Stomach (tissue), 9 donors: Measurements from ENCODE around the gene GFER. TPM values are rescaled to one million over a fixed set of nuclear protein-coding genes. Genes with fewer than 3 reads are reported as not detected.
"Not testable (repeated sequence)": the region's sequence is repeated elsewhere in the genome, so short reads cannot be mapped to it uniquely, and the experiment has no call there.

Experiments used
- DNase-seq, 2 donors: peaks; one replicate each; pipeline versions ENCODE4 v3.0.0 to v3.0.0-alpha.2; 2013 to 2019
- H3K27ac ChIP-seq, 5 donors: fragments of 200-600 bp in 4 of 5; sonication (generic) in 4 of 5; one replicate each; pipeline ENCODE4 v1.5.1; 2013 to 2019; ENCODE audit warnings: mild to moderate bottlenecking in 1 of 5, moderate library complexity in 1 of 5
- H3K27me3 ChIP-seq, 3 donors: fragments of 200-600 bp; sonication (generic); one replicate each; pipeline ENCODE4 v1.5.1; 2017 to 2019; ENCODE audit warnings: mixed run types in 1 of 3
- H3K36me3 ChIP-seq, 4 donors: fragments of 200-600 bp; sonication (generic); 1 replicate in 3 of 4; 2 replicates in 1 of 4; pipeline ENCODE4 v1.5.1; 2016 to 2019
- H3K4me1 ChIP-seq, 4 donors: fragments of 200-600 bp; sonication (generic); one replicate each; pipeline ENCODE4 v1.5.1; 2016 to 2019
- H3K4me3 ChIP-seq, 4 donors: fragments of 200-600 bp; sonication (generic) in 3 of 4; one replicate each; pipeline ENCODE4 v1.5.1; 2016 to 2019; ENCODE audit warnings: mild to moderate bottlenecking in 1 of 4
- H3K9me3 ChIP-seq, 4 donors: fragments of 200-600 bp; sonication (generic); one replicate each; pipeline ENCODE4 v1.5.1; 2016 to 2019
- CTCF ChIP-seq, 7 experiments: fragments of 450-650 bp in 4 of 7; fragments of 200-600 bp in 3 of 7; sonication (generic) in 3 of 7; IDR thresholded peaks; one replicate each; pipeline ENCODE4 v1.5.1; 2016 to 2019; ENCODE audit warnings: antibody characterized with exemption in 7 of 7, control low read depth in 2 of 7, mild to moderate bottlenecking in 1 of 7
- EP300 ChIP-seq: sonication (generic); formaldehyde crosslinking; IDR thresholded peaks from one replicate; pipeline ENCODE4 v1.6.1; 2017; ENCODE audit warnings: antibody characterized with exemption
- POLR2A ChIP-seq, 4 donors: fragments of 450-650 bp; IDR thresholded peaks; one replicate each; pipeline ENCODE4 v1.6.1; 2016; ENCODE audit warnings: antibody characterized with exemption in 4 of 4, control low read depth in 2 of 4, mild to moderate bottlenecking in 1 of 4, moderate library complexity in 1 of 4
- POLR2AphosphoS5 ChIP-seq, 3 donors: sonication (generic); formaldehyde crosslinking; IDR thresholded peaks; one replicate each; pipeline ENCODE4 v1.6.1; 2016; ENCODE audit warnings: antibody characterized with exemption in 3 of 3
- WGBS, 5 donors: extraction: QIAGEN DNeasy Blood & Tissue Kit in 3 of 5; methylation state at CpG; one replicate each; pipeline versions ENCODE4 v1.1.5 to v1.1.7; 2013 to 2018; 5-methylcytosine and 5-hydroxymethylcytosine counted together
- intact Hi-C: fragments of 100-400 bp; cut with DNase I; formaldehyde crosslinking; loops from one replicate; pipeline ENCODE4 v1.15.1; 2023; ENCODE audit warnings: low total_unique reads
- polyA plus RNA-seq, 3 donors: library from polyadenylated mRNA; stranded (reverse); fragments of 200-250 nt; gene quantifications; one replicate each; pipeline ENCODE4 v1.2.3, GENCODE V29; 2013
- total RNA-seq, 5 donors: library from RNA; depleted of rRNA; stranded (reverse); fragments of >200 nt; gene quantifications; one replicate each; pipeline versions ENCODE4 v1.1.0 to v1.2.3, GENCODE V29; 2014 to 2016
- donor health status: healthy with polysubstance abuse.
- donor health status: Bipolar disorder and iron deficiency.
- donor health status: healthy.

The GFER gene
- total and polyA plus RNA-seq, 8 donors: 3.1 to 313 (median 33.6) TPM

- Histone ChIP-seq H3K4me1 (peaks cover 60 to 91% (median 85%) of the 10 kb centered on the region in 4 donors), H3K36me3 (peaks cover 15 to 43% (median 29%) of the 10 kb centered on the region in 4 donors), H3K27ac (peak overlapping the region; percentile 88 to 95 (median 90)), H3K4me3 (peak overlapping the region; percentile 31 to 41 (median 36))
- H3K27me3 ChIP-seq, intact Hi-C loops, H3K9me3 ChIP-seq: not testable (repeated sequence)
- peak in 1 of 2 donors; percentile 48 for DNase-seq
- 4 to 50% (median 33%) methylated on average over 7 to 15 of the region's 32 CpGs for WGBS, 5 donors
Observed at GRCh38 chr16:2033909-2034695, 50.1 kb downstream of the GFER start.

- 59 to 74% (median 63%) methylated on average over 8 to 17 of the region's 17 CpGs for WGBS, 5 donors
- intact Hi-C loops: no loop called here
- Histone ChIP-seq H3K36me3 (peaks cover 15 to 38% (median 25%) of the 10 kb centered on the region in 4 donors), H3K27me3 (no peaks in the 10 kb centered on the region), H3K4me3 (peak overlapping the region; percentile 28 to 41 (median 31)), H3K4me1 (peaks cover 62 to 91% (median 85%) of the 10 kb centered on the region in 4 donors), H3K27ac (peak overlapping the region; percentile 87 to 95 (median 90)), H3K9me3 (no peaks in the 10 kb centered on the region)
- no peak for DNase-seq
- TF ChIP-seq CTCF (IDR thresholded peaks at IDR 0.05) (no peak), POLR2AphosphoS5 (IDR thresholded peaks at IDR 0.05) (no peak), EP300 (no peak), POLR2A (IDR thresholded peaks at IDR 0.05) (no peak)
Observed at GRCh38 chr16:2034696-2035430, 50.9 kb downstream of the GFER start.

GRCh38 chr16:2035431-2036199 lies 51.6 kb downstream of the GFER start:
- WGBS, 5 donors: 16 to 38% (median 27%) methylated on average over 16 to 34 of the region's 34 CpGs

GRCh38 chr16:2036200-2036966 lies 52.4 kb downstream of the GFER start:
- TF ChIP-seq EP300: no peak
- TF ChIP-seq POLR2AphosphoS5 (IDR thresholded peaks at IDR 0.05): no peak
- no peak for TF ChIP-seq POLR2A (IDR thresholded peaks at IDR 0.05)
- WGBS, 5 donors: 59 to 74% (median 62%) methylated on average over 37 to 47 of the region's 47 CpGs
- Histone ChIP-seq H3K27me3 (no peaks in the 10 kb centered on the region), H3K36me3 (peaks cover 11 to 23% (median 16%) of the 10 kb centered on the region in 4 donors), H3K27ac (peak overlapping the region; percentile 87 to 95 (median 90)), H3K9me3 (no peaks in the 10 kb centered on the region), H3K4me1 (peaks cover 77 to 95% (median 92%) of the 10 kb centered on the region in 4 donors), H3K4me3 (peak overlapping the region; percentile 28 to 41 (median 31))
- intact Hi-C loops: no loop called here
- DNase-seq: no peak

More at GRCh38 chr16:2035431-2036199, 51.6 kb downstream of the GFER start:
- peak; percentile 85 to 89 for DNase-seq
- peak overlapping the region; percentile 28 to 41 (median 31) for H3K4me3 ChIP-seq
- TF ChIP-seq POLR2AphosphoS5 (IDR thresholded peaks at IDR 0.05): peak in 1 of 3 donors; percentile 28
- TF ChIP-seq POLR2A (IDR thresholded peaks at IDR 0.05): no peak
- H3K27ac ChIP-seq: peak overlapping the region; percentile 87 to 95 (median 90)
- no peaks in the 10 kb centered on the region for H3K9me3 ChIP-seq
- peaks cover 70 to 95% (median 88%) of the 10 kb centered on the region in 4 donors for H3K4me1 ChIP-seq
- intact Hi-C loops: no loop called here
- peaks cover 11 to 30% (median 20%) of the 10 kb centered on the region in 4 donors for H3K36me3 ChIP-seq
- no peaks in the 10 kb centered on the region for H3K27me3 ChIP-seq

GRCh38 chr16:2037115-2037514 lies 53.1 kb downstream of the GFER start:
- DNase-seq: no peak
- intact Hi-C loops: no loop called here
- Histone ChIP-seq H3K36me3 (peaks cover 11 to 21% (median 12%) of the 10 kb centered on the region in 4 donors), H3K27me3 (no peaks in the 10 kb centered on the region), H3K27ac (peak overlapping the region; percentile 53 to 95 (median 88)), H3K4me1 (peaks cover 85 to 98% (median 97%) of the 10 kb centered on the region in 4 donors), H3K9me3 (no peaks in the 10 kb centered on the region), H3K4me3 (peak overlapping the region in 1 of 4 donors; percentile 3)
- no peak for TF ChIP-seq POLR2AphosphoS5 (IDR thresholded peaks at IDR 0.05)
- TF ChIP-seq EP300: no peak
- TF ChIP-seq CTCF (IDR thresholded peaks at IDR 0.05): no peak
- TF ChIP-seq POLR2A (IDR thresholded peaks at IDR 0.05): no peak
- 72 to 80% (median 78%) methylated on average over 14 to 15 of the region's 15 CpGs for WGBS, 5 donors
